BE2C (cell line): ENCODE data around the gene SPSB3.
"Not testable (repeated sequence)": the region's sequence is repeated elsewhere in the genome, so short reads cannot be mapped to it uniquely, and the experiment has no call there.

ENCODE experiments used
- DNase-seq: peaks from one replicate; pipeline ENCODE4 v3.0.0-alpha.2; 2020
- H3K27me3 ChIP-seq: fragments of 250-450 bp; sonication (Bioruptor Pico); 2 replicates; pipeline ENCODE4 v1.5.1; 2020; ENCODE audit warnings: mild to moderate bottlenecking
- H3K36me3 ChIP-seq: fragments of 250-450 bp; sonication (Bioruptor Pico); 2 replicates; pipeline ENCODE4 v1.5.1; 2020; ENCODE audit warnings: mild to moderate bottlenecking
- H3K4me1 ChIP-seq: fragments of 250-450 bp; sonication (Bioruptor Pico); 2 replicates; pipeline ENCODE4 v1.5.1; 2020
- H3K4me3 ChIP-seq: 2 replicates; pipeline ENCODE4 v1.5.1; 2011; ENCODE audit warnings: low read depth, low read length
- H3K9me3 ChIP-seq: fragments of 250-450 bp; sonication (Bioruptor Pico); 2 replicates; pipeline ENCODE4 v1.5.1; 2020
- TF ChIP-seq, protein P1 (sequence below): IDR thresholded peaks from 2 replicates; pipeline ENCODE4 v1.5.1; 2012; ENCODE audit warnings: mild to moderate bottlenecking, low read depth, low read length

The SPSB3 gene

DNA sequence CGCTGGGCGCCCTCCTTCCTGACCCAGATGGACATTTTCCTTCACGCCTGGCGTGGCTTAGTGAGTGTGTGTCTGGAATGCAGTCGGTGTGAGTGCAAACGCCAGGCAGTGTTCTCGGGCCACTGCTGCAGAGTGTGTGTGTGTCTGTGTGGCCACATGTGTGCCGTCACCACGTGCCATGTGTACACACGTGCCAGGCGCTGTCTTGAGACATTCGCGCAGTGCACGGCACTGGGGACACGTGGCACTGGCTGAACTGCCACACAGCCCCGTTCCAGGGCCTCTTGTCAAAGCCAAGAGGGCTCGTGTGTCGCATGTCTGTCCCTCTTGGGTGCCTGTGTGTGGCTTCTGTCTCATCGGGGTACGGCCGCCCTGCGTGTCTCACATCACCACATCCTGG lies 47.6 kb downstream of the SPSB3 start:
- Histone ChIP-seq H3K9me3 (peaks cover 4% of the 10 kb centered on the region; the same call in 1 of the 2 replicates), H3K36me3 (peaks cover 26% of the 10 kb centered on the region), H3K27me3 (no peaks in the 10 kb centered on the region), H3K4me1 (no peaks in the 10 kb centered on the region), H3K4me3 (no peak overlapping the region)
- TF ChIP-seq, protein P1, sequence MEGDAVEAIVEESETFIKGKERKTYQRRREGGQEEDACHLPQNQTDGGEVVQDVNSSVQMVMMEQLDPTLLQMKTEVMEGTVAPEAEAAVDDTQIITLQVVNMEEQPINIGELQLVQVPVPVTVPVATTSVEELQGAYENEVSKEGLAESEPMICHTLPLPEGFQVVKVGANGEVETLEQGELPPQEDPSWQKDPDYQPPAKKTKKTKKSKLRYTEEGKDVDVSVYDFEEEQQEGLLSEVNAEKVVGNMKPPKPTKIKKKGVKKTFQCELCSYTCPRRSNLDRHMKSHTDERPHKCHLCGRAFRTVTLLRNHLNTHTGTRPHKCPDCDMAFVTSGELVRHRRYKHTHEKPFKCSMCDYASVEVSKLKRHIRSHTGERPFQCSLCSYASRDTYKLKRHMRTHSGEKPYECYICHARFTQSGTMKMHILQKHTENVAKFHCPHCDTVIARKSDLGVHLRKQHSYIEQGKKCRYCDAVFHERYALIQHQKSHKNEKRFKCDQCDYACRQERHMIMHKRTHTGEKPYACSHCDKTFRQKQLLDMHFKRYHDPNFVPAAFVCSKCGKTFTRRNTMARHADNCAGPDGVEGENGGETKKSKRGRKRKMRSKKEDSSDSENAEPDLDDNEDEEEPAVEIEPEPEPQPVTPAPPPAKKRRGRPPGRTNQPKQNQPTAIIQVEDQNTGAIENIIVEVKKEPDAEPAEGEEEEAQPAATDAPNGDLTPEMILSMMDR = no peak
- no peak for DNase-seq

DNA sequence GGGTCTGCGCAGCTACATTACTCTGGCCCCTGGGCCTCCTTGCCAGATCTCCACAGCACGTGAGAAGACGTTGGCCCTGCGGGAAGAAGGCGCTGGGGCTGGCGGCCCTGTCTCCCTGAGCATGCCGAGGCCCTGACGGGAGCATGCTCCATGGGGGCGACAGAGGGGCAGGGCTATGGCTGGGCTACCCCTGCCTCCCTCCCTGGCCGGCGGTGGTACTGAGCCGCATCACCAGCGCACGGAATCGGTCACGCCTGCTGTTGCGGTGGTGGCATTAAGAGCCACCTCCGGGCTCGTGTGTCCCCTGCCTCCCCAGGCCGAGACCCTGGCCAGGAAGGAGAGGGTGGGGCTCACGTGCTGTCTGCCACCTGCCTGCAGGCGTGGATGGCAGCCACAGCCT lies 48.2 kb downstream of the SPSB3 start:
- TF ChIP-seq, protein P1 = no peak
- peaks cover 30% of the 10 kb centered on the region for H3K36me3 ChIP-seq
- no peaks in the 10 kb centered on the region for H3K27me3 ChIP-seq
- H3K9me3 ChIP-seq = peaks cover 4% of the 10 kb centered on the region; the same call in 1 of the 2 replicates
- no peak overlapping the region for H3K4me3 ChIP-seq
- no peaks in the 10 kb centered on the region for H3K4me1 ChIP-seq
- DNase-seq = no peak

DNA sequence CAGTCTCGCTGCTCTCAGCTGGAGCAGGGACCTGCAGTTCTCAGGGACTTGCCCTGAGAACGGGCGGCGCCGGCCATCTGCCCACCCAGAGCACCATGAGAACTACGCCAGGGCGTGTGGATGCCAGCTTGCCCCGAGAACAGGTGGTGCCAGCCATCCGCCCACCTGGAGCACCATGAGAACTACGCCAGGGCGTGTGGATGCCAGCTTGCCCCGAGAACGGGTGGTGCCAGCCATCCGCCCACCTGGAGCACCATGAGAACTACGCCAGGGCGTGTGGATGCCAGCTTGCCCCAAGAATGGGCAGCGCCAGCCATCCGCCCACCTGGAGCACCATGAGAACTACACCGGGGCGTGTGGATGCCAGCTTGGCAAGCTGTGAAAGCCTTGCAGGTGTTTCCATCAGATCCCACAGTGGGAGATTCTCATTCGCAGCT lies 49.8 kb downstream of the SPSB3 start:
- not testable (repeated sequence) for H3K4me1 ChIP-seq, H3K4me3 ChIP-seq, H3K9me3 ChIP-seq, H3K27me3 ChIP-seq, DNase-seq
- peaks cover 37% of the 10 kb centered on the region for H3K36me3 ChIP-seq

DNA sequence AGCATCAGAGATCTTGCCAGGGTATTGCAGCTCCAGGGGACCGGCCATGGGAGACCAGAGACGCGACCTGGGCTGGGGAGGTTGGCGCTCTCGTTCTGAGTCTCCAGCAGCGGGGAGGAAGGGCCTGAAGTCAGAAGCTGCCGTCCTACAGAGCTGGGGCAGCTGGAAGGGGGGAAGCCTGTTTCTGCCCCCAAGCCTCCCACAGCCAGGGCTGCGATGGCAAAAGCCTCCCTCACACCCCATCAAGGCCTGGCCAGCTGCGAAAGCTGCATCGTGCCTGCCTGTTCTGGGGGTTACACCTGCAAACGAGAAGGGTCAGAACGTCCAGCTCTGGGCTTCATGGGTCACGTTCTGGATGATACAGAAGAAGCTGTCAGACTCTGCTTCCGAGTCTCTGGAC lies 50.3 kb downstream of the SPSB3 start:
- no peaks in the 10 kb centered on the region for H3K4me1 ChIP-seq
- no peak overlapping the region for H3K4me3 ChIP-seq
- H3K36me3 ChIP-seq = peaks cover 37% of the 10 kb centered on the region
- no peaks in the 10 kb centered on the region for H3K27me3 ChIP-seq
- no peak for DNase-seq
- peaks cover 4% of the 10 kb centered on the region; the same call in 1 of the 2 replicates for H3K9me3 ChIP-seq
- TF ChIP-seq, protein P1 = no peak

DNA sequence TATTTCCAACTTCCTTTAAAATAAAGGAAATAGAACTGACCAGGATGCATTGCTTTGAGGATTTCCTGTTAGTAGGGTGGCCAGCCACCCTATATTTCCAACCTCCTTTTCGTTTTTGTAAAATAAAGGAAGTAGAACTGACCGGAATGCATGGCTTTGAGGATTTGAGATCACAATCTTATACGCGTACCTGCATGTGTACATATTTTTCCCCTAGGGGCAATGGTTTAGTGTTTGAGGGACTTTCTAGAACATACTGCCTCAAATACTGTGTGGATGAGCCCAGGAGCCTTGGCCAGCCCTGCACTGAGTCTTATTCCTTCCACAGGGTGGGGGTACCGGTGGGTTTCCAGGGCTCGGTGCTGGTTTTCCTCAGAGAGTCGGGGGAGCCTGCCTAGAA lies 50.8 kb downstream of the SPSB3 start:
- TF ChIP-seq, protein P1 = no peak
- no peaks in the 10 kb centered on the region for H3K27me3 ChIP-seq
- H3K4me1 ChIP-seq = no peaks in the 10 kb centered on the region
- DNase-seq = no peak
- peaks cover 37% of the 10 kb centered on the region for H3K36me3 ChIP-seq
- peaks cover 4% of the 10 kb centered on the region; the same call in 1 of the 2 replicates for H3K9me3 ChIP-seq
- no peak overlapping the region for H3K4me3 ChIP-seq

DNA sequence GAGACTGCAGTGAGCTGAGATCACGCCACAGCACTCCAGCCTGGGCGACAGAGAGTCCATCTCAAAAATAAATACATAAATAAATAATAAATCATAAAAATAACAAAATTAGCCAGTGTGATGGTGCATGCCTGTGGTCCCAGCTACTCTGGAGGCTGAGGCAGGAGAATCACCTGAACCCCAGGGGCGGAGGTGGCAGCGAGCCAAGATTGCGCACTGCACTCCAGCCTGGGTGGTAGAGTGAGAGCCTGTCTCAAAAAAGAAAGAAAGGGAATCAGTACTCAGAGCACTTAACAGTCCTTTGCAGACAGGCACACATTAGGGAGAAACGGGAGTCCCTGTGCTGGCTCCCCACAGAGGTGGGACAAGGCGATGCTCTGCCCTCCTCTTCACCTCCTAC lies 51.3 kb downstream of the SPSB3 start:
- H3K27me3 ChIP-seq = no peaks in the 10 kb centered on the region
- TF ChIP-seq, protein P1 = no peak
- H3K4me1 ChIP-seq = no peaks in the 10 kb centered on the region
- H3K4me3 ChIP-seq = no peak overlapping the region
- peaks cover 4% of the 10 kb centered on the region; the same call in 1 of the 2 replicates for H3K9me3 ChIP-seq
- peaks cover 40% of the 10 kb centered on the region for H3K36me3 ChIP-seq
- DNase-seq = no peak

DNA sequence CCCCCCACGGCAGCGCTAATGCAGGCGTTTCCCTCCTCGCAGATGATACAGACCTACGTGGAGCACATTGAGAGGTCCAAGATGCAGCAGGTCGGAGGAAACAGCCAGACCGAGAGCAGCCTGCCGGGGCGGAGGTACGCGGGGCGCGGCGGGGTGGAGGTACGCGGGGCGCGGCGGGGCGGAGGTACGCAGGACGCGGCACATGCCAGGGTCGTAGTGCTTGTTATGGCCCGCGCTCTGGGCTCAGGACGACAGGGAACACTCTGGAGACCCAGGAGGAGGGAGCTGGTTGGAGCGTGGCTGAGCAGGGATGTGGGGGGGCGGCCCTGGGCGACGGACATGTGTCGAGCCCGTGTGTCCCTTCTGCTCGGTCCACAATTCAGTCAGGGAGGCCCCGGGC lies 52.9 kb downstream of the SPSB3 start:
- Histone ChIP-seq H3K27me3 (no peaks in the 10 kb centered on the region), H3K4me1 (no peaks in the 10 kb centered on the region), H3K36me3 (peaks cover 43% of the 10 kb centered on the region), H3K4me3 (no peak overlapping the region), H3K9me3 (no peaks in the 10 kb centered on the region)
- TF ChIP-seq, protein P1 = no peak
- no peak for DNase-seq
